GM21423 (cell line): Measurements from ENCODE around the gene ZNF512.
"Not testable (repeated sequence)": the region's sequence is repeated elsewhere in the genome, so short reads cannot be mapped to it uniquely, and the experiment has no call there.

Experiments used
- ATAC-seq: cut with Tn5 transposase; IDR thresholded peaks from one replicate; pipeline ENCODE4 v1.9.1; 2021; ENCODE audit warnings: mild to moderate bottlenecking, moderate library complexity; ENCODE audit not compliant: unreplicated experiment

ZNF512 gene

GRCh38 chr2:27582695-27583389, at the start of gene ZNF512:
TSS of gene ZNF512 (plus strand) at chr2:27583042. CDS start at chr2:27583113, 71 bp downstream.
- peak; percentile 89 for ATAC-seq

GRCh38 chr2:27537287-27537686, 45.6 kb upstream of the ZNF512 start:
- ATAC-seq: no peak

- ATAC-seq: not testable (repeated sequence)
Measured at GRCh38 chr2:27538839-27539450, 43.9 kb upstream of the ZNF512 start.

- ATAC-seq: not testable (repeated sequence)
Measured at GRCh38 chr2:27539649-27540048, 43.2 kb upstream of the ZNF512 start.

- ATAC-seq: no peak
Measured at GRCh38 chr2:27544143-27544821, 38.6 kb upstream of the ZNF512 start.

GRCh38 chr2:27545348-27546141, 37.3 kb upstream of the ZNF512 start:
- ATAC-seq: no peak

GRCh38 chr2:27549303-27549702, 33.5 kb upstream of the ZNF512 start:
- ATAC-seq: no peak

GRCh38 chr2:27551514-27551913, 31.3 kb upstream of the ZNF512 start:
- no peak for ATAC-seq

- ATAC-seq: no peak
Measured at GRCh38 chr2:27552941-27553340, 29.9 kb upstream of the ZNF512 start.

- ATAC-seq: not testable (repeated sequence)
Measured at GRCh38 chr2:27554451-27554850, 28.4 kb upstream of the ZNF512 start.

- no peak for ATAC-seq
Measured at GRCh38 chr2:27559228-27559627, 23.6 kb upstream of the ZNF512 start.

- no peak for ATAC-seq
Measured at GRCh38 chr2:27561060-27561459, 21.8 kb upstream of the ZNF512 start.

- ATAC-seq: no peak
Measured at GRCh38 chr2:27566628-27567027, 16.2 kb upstream of the ZNF512 start.

GRCh38 chr2:27569398-27569797, 13.4 kb upstream of the ZNF512 start:
- ATAC-seq: no peak

- ATAC-seq: no peak
Measured at GRCh38 chr2:27571197-27571596, 11.6 kb upstream of the ZNF512 start.

GRCh38 chr2:27571681-27572080, 11.2 kb upstream of the ZNF512 start:
- ATAC-seq: no peak

- no peak for ATAC-seq
Measured at GRCh38 chr2:27572439-27572838, 10.4 kb upstream of the ZNF512 start.

- ATAC-seq: no peak
Measured at GRCh38 chr2:27572998-27573429, 9.8 kb upstream of the ZNF512 start.

- ATAC-seq: no peak
Measured at GRCh38 chr2:27573452-27573851, 9.4 kb upstream of the ZNF512 start.

GRCh38 chr2:27581417-27582128, 1.3 kb upstream of the ZNF512 start:
- ATAC-seq: no peak
